ENCODE data around the gene TSSC4. TPM values are rescaled to one million over a fixed set of nuclear protein-coding genes. Genes with fewer than 3 reads are reported as not detected.
"Not testable (repeated sequence)": the region's sequence is repeated elsewhere in the genome, so short reads cannot be mapped to it uniquely, and the experiment has no call there.

The TSSC4 gene
- total RNA-seq, result 38.8 TPM
- long read RNA-seq, transcript TSSC4-203 (4 exons, 1,544 nt), result minor isoform, 5 of 70 reads
- long read RNA-seq, transcript TSSC4-201 (3 exons, 1,686 nt), result major isoform, 57 of 70 reads
- long read RNA-seq, partial matches to known transcripts, result 5 of 70 reads
- long read RNA-seq, other reads (novel, unspliced or antisense), result 0 of 70 reads

DNA sequence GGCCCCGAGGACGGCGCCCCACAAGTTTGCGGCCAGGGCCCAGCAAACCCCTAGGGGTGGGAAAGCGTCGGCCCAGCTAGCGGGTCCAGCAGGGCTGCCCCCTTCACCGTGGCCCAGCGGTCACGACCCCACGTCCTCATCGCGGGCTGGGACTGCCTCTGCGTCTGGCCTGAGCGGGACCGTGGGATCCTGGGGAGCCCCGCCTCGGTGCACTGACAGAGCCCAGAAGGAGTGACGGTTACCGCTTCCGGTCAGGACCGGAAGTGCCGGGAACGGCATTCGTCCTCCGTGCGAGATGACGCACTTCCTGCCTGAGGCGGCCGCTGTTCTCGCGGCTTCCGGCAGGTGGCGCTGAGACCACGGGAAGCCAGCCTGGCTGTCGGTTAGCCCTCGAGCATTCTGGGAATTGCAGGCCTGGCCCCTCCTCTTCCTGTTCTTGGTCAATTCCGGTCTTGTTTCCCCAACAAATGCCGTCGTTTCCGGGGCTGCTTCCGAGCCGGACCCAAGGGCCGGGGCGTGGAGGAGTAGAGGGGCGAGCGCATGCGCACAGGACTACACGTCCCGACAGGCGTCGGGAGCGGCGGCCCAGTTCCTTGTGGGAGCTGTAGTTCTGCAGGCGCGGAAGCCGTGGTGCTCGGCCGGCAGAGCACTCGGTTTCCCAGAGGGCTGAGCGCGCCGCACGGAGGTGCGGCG is at the start of gene TSSC4:
Gene TSSC4, plus strand, starts transcription at position 682 of the 693 bp plus-strand sequence. CDS start 1,884 bp downstream, outside the sequence.
- TF ChIP-seq, protein P1, sequence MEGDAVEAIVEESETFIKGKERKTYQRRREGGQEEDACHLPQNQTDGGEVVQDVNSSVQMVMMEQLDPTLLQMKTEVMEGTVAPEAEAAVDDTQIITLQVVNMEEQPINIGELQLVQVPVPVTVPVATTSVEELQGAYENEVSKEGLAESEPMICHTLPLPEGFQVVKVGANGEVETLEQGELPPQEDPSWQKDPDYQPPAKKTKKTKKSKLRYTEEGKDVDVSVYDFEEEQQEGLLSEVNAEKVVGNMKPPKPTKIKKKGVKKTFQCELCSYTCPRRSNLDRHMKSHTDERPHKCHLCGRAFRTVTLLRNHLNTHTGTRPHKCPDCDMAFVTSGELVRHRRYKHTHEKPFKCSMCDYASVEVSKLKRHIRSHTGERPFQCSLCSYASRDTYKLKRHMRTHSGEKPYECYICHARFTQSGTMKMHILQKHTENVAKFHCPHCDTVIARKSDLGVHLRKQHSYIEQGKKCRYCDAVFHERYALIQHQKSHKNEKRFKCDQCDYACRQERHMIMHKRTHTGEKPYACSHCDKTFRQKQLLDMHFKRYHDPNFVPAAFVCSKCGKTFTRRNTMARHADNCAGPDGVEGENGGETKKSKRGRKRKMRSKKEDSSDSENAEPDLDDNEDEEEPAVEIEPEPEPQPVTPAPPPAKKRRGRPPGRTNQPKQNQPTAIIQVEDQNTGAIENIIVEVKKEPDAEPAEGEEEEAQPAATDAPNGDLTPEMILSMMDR (IDR thresholded peaks at IDR 0.05), result peak; percentile 96
- Histone ChIP-seq H3K4me1 (peaks cover 28% of the 10 kb centered on the region), H3K36me3 (peaks cover 59% of the 10 kb centered on the region), H3K27ac (peak within 1 kb of the TSS; percentile 99), H3K27me3 (ENCODE audit: low read depth) (no peaks in the 10 kb centered on the region), H3K9me3 (no peaks in the 10 kb centered on the region), H3K4me3 (peak within 1 kb of the TSS; percentile 98)
- intact Hi-C loops (cut with DNase I), result no loop called here
- ATAC-seq, result peak; percentile 94 to 95
- DNase-seq, result peak; percentile 100

DNA sequence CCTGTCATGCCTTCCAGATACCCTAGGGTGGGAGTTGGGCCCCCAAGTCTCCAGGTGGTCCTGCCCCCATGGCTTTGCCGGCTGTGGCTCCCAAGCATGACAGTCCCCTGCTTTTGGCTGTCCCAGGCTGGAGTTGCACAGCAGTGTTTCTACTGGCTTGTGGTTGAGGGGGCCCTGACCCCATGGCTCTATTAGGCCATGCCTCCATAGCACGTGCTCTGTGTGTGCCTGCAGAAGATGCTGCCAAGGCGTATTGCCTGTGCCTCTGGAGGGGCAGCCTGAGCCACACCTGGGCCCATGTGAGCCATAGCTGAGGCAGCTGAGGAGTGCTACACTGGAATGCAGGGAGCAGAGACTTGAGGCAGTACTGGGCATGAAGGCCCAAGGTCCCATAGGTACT is 48.8 kb upstream of the TSSC4 start:
- Histone ChIP-seq H3K9me3 (peaks cover 6% of the 10 kb centered on the region), H3K27ac (no peak overlapping the region), H3K4me1 (no peaks in the 10 kb centered on the region), H3K36me3 (no peaks in the 10 kb centered on the region), H3K4me3 (no peak overlapping the region), H3K27me3 (ENCODE audit: low read depth) (no peaks in the 10 kb centered on the region)
- no peak for DNase-seq
- TF ChIP-seq, protein P1 (IDR thresholded peaks at IDR 0.05), result no peak
- intact Hi-C loops (cut with DNase I), result no loop called here
- ATAC-seq, result no peak

DNA sequence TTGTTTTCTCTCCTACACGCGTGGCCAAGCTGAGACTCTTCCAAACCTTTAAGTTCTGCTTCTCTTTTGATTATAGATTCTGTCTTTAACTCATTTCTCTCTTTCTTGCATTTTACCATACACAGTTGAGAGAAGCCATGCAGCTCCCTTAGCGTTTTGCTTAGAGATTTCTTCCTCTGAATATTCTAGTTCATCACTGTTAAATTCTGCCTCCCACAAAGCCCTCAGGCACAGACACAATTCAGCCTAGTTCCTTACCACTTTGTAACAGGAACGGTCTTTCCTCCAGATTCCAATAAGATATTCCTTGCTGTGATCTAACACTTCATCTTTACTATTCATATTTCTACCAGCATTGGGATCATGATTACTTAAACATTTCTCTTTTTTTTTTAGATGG is 48.1 kb upstream of the TSSC4 start:
- ATAC-seq (no peak), DNase-seq (no peak)
- TF ChIP-seq, protein P1 (IDR thresholded peaks at IDR 0.05), result no peak
- peaks cover 6% of the 10 kb centered on the region for H3K9me3 ChIP-seq
- no peak overlapping the region for H3K27ac ChIP-seq
- intact Hi-C loops (cut with DNase I), result no loop called here
- H3K4me1 ChIP-seq, result no peaks in the 10 kb centered on the region
- H3K27me3 ChIP-seq (ENCODE audit: low read depth), result no peaks in the 10 kb centered on the region
- no peak overlapping the region for H3K4me3 ChIP-seq
- no peaks in the 10 kb centered on the region for H3K36me3 ChIP-seq

DNA sequence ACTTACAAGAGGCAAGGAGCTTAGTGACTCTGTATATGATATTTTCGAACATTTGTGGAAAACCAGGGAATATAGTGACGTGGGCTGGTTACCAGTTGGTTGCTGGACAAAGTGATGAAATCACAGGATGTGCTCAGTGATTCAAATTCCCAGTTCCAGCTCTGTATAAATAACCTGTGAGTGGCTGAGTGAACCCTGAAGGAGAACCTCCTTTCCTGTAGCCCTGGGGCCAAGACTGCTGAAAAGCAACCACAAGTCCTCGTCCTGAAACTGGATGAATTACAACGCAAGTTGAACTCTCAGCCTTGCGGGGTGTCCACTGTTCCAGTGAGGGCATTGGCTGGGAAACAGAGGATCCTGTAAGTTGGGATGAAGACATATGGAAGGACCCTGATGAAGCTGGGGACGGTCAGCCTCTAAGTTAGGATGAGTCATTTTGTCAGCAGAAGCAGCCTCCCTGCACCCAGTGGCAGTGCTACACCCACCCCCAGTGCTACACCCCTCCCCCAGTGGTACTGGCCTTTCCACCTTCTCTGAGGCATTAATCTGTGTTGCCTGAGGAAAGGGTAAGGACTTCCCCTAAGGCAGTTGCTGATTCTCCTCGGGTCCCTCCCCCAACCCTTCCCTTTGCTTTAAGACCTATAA is 45.4 kb upstream of the TSSC4 start:
- no peak for DNase-seq
- TF ChIP-seq, protein P1 (IDR thresholded peaks at IDR 0.05), result no peak
- Histone ChIP-seq H3K4me1 (no peaks in the 10 kb centered on the region), H3K27ac (no peak overlapping the region), H3K9me3 (no peaks in the 10 kb centered on the region), H3K27me3 (ENCODE audit: low read depth) (no peaks in the 10 kb centered on the region), H3K4me3 (no peak overlapping the region), H3K36me3 (no peaks in the 10 kb centered on the region)
- intact Hi-C loops (cut with DNase I), result no loop called here
- no peak for ATAC-seq

DNA sequence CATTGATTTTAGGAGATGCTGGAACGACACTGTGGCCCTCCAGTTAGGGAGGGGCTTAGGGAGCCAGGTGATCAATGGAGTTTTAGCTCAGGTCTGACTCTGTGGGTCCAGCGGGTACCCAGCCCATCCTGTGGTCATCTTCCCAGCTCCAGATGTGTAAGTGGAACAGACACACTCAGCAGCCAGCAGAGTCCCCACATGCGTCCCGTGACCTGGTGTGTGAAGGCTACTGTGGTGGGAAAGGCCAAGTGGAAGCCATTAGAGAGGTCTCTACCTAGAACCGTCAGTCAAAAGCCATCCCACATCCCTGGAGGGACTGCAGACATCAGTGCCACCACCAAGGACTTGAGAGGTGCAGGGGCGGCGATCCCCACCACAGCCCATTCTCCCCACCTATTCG is 43.3 kb upstream of the TSSC4 start:
- Histone ChIP-seq H3K36me3 (no peaks in the 10 kb centered on the region), H3K27ac (no peak overlapping the region), H3K4me1 (no peaks in the 10 kb centered on the region), H3K27me3 (ENCODE audit: low read depth) (no peaks in the 10 kb centered on the region), H3K4me3 (no peak overlapping the region), H3K9me3 (no peaks in the 10 kb centered on the region)
- DNase-seq (no peak), ATAC-seq (no peak)
- intact Hi-C loops (cut with DNase I), result no loop called here
- TF ChIP-seq, protein P1 (IDR thresholded peaks at IDR 0.05), result no peak

DNA sequence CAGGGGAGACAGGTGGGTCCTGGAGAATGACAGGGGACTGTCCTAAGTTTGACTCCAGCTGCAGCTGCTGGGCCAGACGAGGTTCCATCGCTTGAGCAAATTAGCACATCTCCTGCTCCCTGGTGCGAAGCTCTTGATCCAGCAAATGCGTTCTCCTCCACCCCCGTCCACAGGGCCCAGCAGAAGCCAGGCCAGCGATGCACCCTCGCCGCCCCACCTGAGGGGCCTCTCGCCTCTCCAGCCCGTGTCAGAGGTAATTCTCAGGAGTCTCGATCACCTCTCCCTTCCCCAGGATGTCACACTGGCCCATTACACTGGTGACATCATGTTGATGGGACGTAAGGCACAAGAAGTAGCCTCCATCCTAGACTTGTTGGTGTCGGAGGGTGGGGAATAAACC is 42.9 kb upstream of the TSSC4 start:
- H3K4me3 ChIP-seq; H3K27me3 ChIP-seq (ENCODE audit: low read depth); intact Hi-C loops (cut with DNase I); ATAC-seq; H3K27ac ChIP-seq; H3K9me3 ChIP-seq; DNase-seq; H3K36me3 ChIP-seq; H3K4me1 ChIP-seq: not testable (repeated sequence)

Data from lower lobe of right lung (tissue), 2 donors.